IMR-90 (cell line): Measurements from ENCODE around the gene TUBD1. TPM values are rescaled to one million over a fixed set of nuclear protein-coding genes. Genes with fewer than 3 reads are reported as not detected.

Experiments used
- ATAC-seq: fragments of 200-7000 bp; cut with Tn5 transposase; 2 replicates; pipeline ENCODE4 v1.9.1; 2020; ENCODE audit warnings: low read depth, mild to moderate bottlenecking, moderate library complexity
- BruUV-seq: library from RNA; stranded (reverse); fragments of 400-500 nt; replicated peaks from 2 replicates; lab custom pipeline; 2021; lab: Mats Ljungman, UMichigan
- CTCF ChIA-PET: fragments of 300-600 bp; formaldehyde crosslinking; extraction: SDS; loops from one replicate; lab custom pipeline; 2021; ENCODE audit warnings: antibody characterized with exemption; lab: Yijun Ruan, JAX
- POLR2A ChIA-PET: fragments of 300-600 bp; sonication (Branson Sonifier 250); formaldehyde crosslinking; loops from one replicate; lab custom pipeline; 2022; ENCODE audit warnings: antibody characterized with exemption; ENCODE audit not compliant: unreplicated experiment; lab: Charles Lee
- DNase-seq: peaks from one replicate; pipeline ENCODE4 v3.0.0; 2013
- H2AFZ ChIP-seq: replicated peaks from 2 replicates; pipeline ENCODE3; 2013; ENCODE audit warnings: low read length, mild to moderate bottlenecking; ENCODE audit not compliant: poor library complexity
- H2AK5ac ChIP-seq: 2 replicates; pipeline ENCODE4 v1.6.1; 2013; ENCODE audit warnings: low read depth, low read length, inconsistent platforms
- H2AK9ac ChIP-seq: replicated peaks from 2 replicates; pipeline ENCODE3; 2013; ENCODE audit warnings: mild to moderate bottlenecking, low read depth, low read length, moderate library complexity; ENCODE audit not compliant: poor library complexity
- H2BK120ac ChIP-seq: 2 replicates; pipeline ENCODE4 v1.6.1; 2013; ENCODE audit warnings: low read depth, low read length, inconsistent platforms
- H2BK15ac ChIP-seq: 3 replicates; pipeline ENCODE4 v1.6.1; 2013; ENCODE audit warnings: low read depth, low read length, inconsistent platforms
- H2BK20ac ChIP-seq: 2 replicates; pipeline ENCODE4 v1.6.1; 2013; ENCODE audit warnings: low read depth, mild to moderate bottlenecking, inconsistent platforms, low read length, moderate library complexity
- H2BK5ac ChIP-seq: 2 replicates; pipeline ENCODE4 v1.6.1; 2013; ENCODE audit warnings: mild to moderate bottlenecking, low read depth, low read length, inconsistent platforms; ENCODE audit not compliant: poor library complexity, severe bottlenecking
- H3K14ac ChIP-seq: replicated peaks from 2 replicates; pipeline ENCODE4 v1.6.1; 2013; ENCODE audit warnings: low read depth, low read length, inconsistent platforms
- H3K18ac ChIP-seq: 2 replicates; pipeline ENCODE4 v1.6.1; 2013; ENCODE audit warnings: low read depth, low read length, control low read depth
- H3K23ac ChIP-seq: 2 replicates; pipeline ENCODE4 v1.6.1; 2013; ENCODE audit warnings: low read depth, low read length, inconsistent platforms
- H3K27ac ChIP-seq: 2 replicates; pipeline ENCODE4 v1.5.1; 2013; ENCODE audit warnings: mild to moderate bottlenecking, control low read depth, low read length; ENCODE audit not compliant: insufficient read depth
- H3K27me3 ChIP-seq: 2 replicates; pipeline ENCODE4 v1.6.1; 2013; ENCODE audit warnings: low read length; ENCODE audit not compliant: control insufficient read depth, insufficient read depth
- H3K36me3 ChIP-seq: 2 replicates; pipeline ENCODE4 v1.6.1; 2013; ENCODE audit warnings: low read length, mixed read lengths; ENCODE audit not compliant: control insufficient read depth, insufficient read depth
- H3K4ac ChIP-seq: 2 replicates; pipeline ENCODE4 v1.6.1; 2013; ENCODE audit warnings: low read depth, low read length, inconsistent platforms
- H3K4me1 ChIP-seq: 2 replicates; pipeline ENCODE4 v1.6.1; 2013; ENCODE audit warnings: low read length, mixed read lengths; ENCODE audit not compliant: control insufficient read depth, insufficient read depth
- H3K4me2 ChIP-seq: 2 replicates; pipeline ENCODE4 v1.6.1; 2013; ENCODE audit warnings: low read depth, mild to moderate bottlenecking, control low read depth, low read length, moderate library complexity
- H3K4me3 ChIP-seq: 2 replicates; pipeline ENCODE4 v1.5.1; 2013; ENCODE audit warnings: low read depth, mild to moderate bottlenecking, control low read depth, low read length, moderate library complexity; ENCODE audit not compliant: insufficient read depth
- H3K56ac ChIP-seq: 2 replicates; pipeline ENCODE4 v1.6.1; 2013; ENCODE audit warnings: low read length, inconsistent platforms; ENCODE audit not compliant: insufficient read depth; ENCODE audit errors: extremely low read depth
- H3K79me1 ChIP-seq, 2 experiments: 2 replicates each; pipeline ENCODE4 v1.6.1; 2013; ENCODE audit warnings: low read length in 2 of 2, inconsistent platforms in 1 of 2, low read depth in 1 of 2
- H3K9ac ChIP-seq: 2 replicates; pipeline ENCODE4 v1.6.1; 2013; ENCODE audit warnings: low read depth, low read length, control low read depth
- H3K9me1 ChIP-seq: 2 replicates; pipeline ENCODE4 v1.6.1; 2013; ENCODE audit warnings: low read length, inconsistent platforms; ENCODE audit not compliant: insufficient read depth
- H3K9me3 ChIP-seq: 2 replicates; pipeline ENCODE4 v1.6.1; 2013; ENCODE audit warnings: low read length; ENCODE audit not compliant: control insufficient read depth, insufficient read depth
- H4K20me1 ChIP-seq: 2 replicates; pipeline ENCODE4 v1.6.1; 2013; ENCODE audit warnings: low read length, inconsistent platforms; ENCODE audit not compliant: insufficient read depth
- H4K5ac ChIP-seq: 2 replicates; pipeline ENCODE4 v1.6.1; 2013; ENCODE audit warnings: mild to moderate bottlenecking, low read depth, low read length, control low read depth
- H4K8ac ChIP-seq, 2 experiments: 2 replicates each; pipeline ENCODE4 v1.6.1; 2013; ENCODE audit warnings: low read depth in 2 of 2, low read length in 2 of 2, control low read depth in 1 of 2, inconsistent platforms in 1 of 2
- H4K91ac ChIP-seq: 2 replicates; pipeline ENCODE4 v1.6.1; 2013; ENCODE audit warnings: low read depth, low read length, inconsistent platforms; ENCODE audit not compliant: insufficient read depth
- CHD1 ChIP-seq: IDR thresholded peaks from 2 replicates; pipeline ENCODE4 v1.6.1; 2012; ENCODE audit warnings: low read depth, low read length, improper control_type of control experiment
- ELK1 ChIP-seq: fragments of 150-350 bp; IDR thresholded peaks from 2 replicates; pipeline ENCODE4 v1.6.1; 2016; ENCODE audit warnings: low read depth, mild to moderate bottlenecking, low read length, moderate library complexity, borderline replicate concordance
- MAFK ChIP-seq: IDR thresholded peaks from 2 replicates; pipeline ENCODE4 v1.6.1; 2012; ENCODE audit warnings: low read depth, low read length, improper control_type of control experiment
- MAZ ChIP-seq: IDR thresholded peaks from 2 replicates; pipeline ENCODE4 v1.6.1; 2012; ENCODE audit warnings: low read depth, mild to moderate bottlenecking, low read length, improper control_type of control experiment, moderate library complexity, borderline replicate concordance
- MXI1 ChIP-seq: IDR thresholded peaks from 2 replicates; pipeline ENCODE4 v1.6.1; 2012; ENCODE audit warnings: low read depth, mild to moderate bottlenecking, low read length, moderate library complexity, borderline replicate concordance
- NFE2L2 ChIP-seq: fragments of 150-350 bp; IDR thresholded peaks from 2 replicates; pipeline ENCODE4 v1.6.1; 2016; ENCODE audit warnings: low read depth, mild to moderate bottlenecking, low read length
- RAD21 ChIP-seq: IDR thresholded peaks from 2 replicates; pipeline ENCODE4 v1.6.1; 2012; ENCODE audit warnings: low read length, improper control_type of control experiment
- SMC3 ChIP-seq: fragments of 150-350 bp; IDR thresholded peaks from 2 replicates; pipeline ENCODE4 v1.6.1; 2016; ENCODE audit warnings: low read depth, mild to moderate bottlenecking, antibody characterized with exemption, low read length, moderate library complexity
- WGBS, 2 experiments: methylation state at CpG; one replicate each; pipeline versions ENCODE4 v1.1.5 to v1.1.7; 2013; ENCODE audit warnings: missing lambda C conversion rate in 2 of 2; ENCODE audit not compliant: insufficient read length in 1 of 2; ENCODE audit errors: extremely low coverage in 2 of 2; 5-methylcytosine and 5-hydroxymethylcytosine counted together
- dilution Hi-C: fragments of 300-500 bp; cut with HindIII; formaldehyde crosslinking; loops from one replicate; pipeline ENCODE4 v1.14.3; 2018; ENCODE audit warnings: low sequenced_read_pairs; ENCODE audit not compliant: unreplicated experiment
- in situ Hi-C: fragments of 300-500 bp; cut with MboI; formaldehyde crosslinking; loops from 3 replicates; pipeline ENCODE4 v1.14.3; 2019; ENCODE audit warnings: low sequenced_read_pairs, inconsistent platforms, mixed read lengths
- intact Hi-C: fragments of 100-400 bp; cut with micrococcal nuclease; formaldehyde crosslinking; loops from 2 replicates; pipeline ENCODE4 v1.10.0; 2022
- polyA plus RNA-seq, 3 experiments: library from polyadenylated mRNA; depleted of rRNA; stranded (reverse); fragments of >200 nt; gene quantifications; 2 replicates each; pipeline ENCODE4 v1.2.3, GENCODE V29; 2012; ENCODE audit warnings: low replicate concordance in 1 of 3
- total RNA-seq: library from RNA; depleted of rRNA; stranded (reverse); fragments of >200 nt; gene quantifications from 2 replicates; pipeline ENCODE4 v1.2.3, GENCODE V29; 2012
- TF ChIP-seq, protein P1 (sequence below): conservative IDR thresholded peaks from 2 replicates; pipeline ENCODE4 v1.5.1; 2012; ENCODE audit warnings: mild to moderate bottlenecking, low read depth, low read length, improper control_type of control experiment

TUBD1 gene
- total and polyA plus RNA-seq, 2 of the 4 experiments (the other 2 are of a cell fraction), result 2.2 to 4.7 TPM

DNA sequence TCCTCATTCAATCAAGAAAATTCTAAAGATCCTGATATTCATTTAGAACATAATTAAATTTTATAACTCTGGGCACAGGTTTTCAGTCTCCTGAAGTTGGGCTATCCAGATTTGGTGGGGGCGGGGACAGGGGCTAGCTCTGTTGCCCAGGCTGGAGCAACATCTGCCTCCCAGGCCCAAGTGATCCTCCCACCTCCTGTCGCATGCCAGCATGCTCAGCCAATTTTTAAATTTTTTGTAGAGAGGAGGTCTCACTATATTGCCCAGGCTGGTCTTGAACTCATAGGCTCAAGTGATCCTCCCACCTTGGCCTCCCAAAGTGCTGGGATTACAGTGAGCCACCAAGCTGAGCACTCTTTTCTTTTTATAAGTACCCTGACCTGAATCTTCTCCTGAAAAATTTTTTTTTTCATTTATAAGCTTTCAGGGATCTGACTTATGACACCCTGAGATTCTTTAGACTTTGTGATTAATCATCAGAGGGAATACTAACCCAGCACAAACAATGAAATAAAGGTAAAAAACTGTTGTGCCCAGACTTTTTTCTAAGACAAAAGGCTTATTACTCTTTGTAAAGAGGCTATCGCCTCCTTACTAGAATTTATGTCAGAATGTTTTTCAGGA, 62.6 kb downstream of the TUBD1 start (continued):
- TF ChIP-seq NFE2L2, result no peak

GRCh38 chr17:59829217-59830006, 63.3 kb downstream of the TUBD1 start:
- H3K56ac ChIP-seq, result peak overlapping the region; percentile 90
- H3K9me1 ChIP-seq, result peaks cover 9% of the 10 kb centered on the region
- H4K5ac ChIP-seq, result peak overlapping the region; percentile 93
- no peaks in the 10 kb centered on the region for H4K20me1 ChIP-seq
- H3K27ac ChIP-seq, result peak overlapping the region; percentile 100
- H3K36me3 ChIP-seq, result no peaks in the 10 kb centered on the region
- in situ Hi-C loops, result loop anchor here (5.0 kb wide), 1 partner anchor 42 kb away; no protein-coding TSS in a partner anchor
- H3K14ac ChIP-seq, result peak overlapping the region; percentile 95
- H2BK20ac ChIP-seq, result peak overlapping the region; percentile 94
- peak; percentile 98 for DNase-seq
- ChIA-PET POLR2A (interaction anchor here (0.6 to 2.5 kb wide), 3 partner anchors 8 to 104 kb away, joined by 3 to 13 read pairs (median 12); no protein-coding TSS in a partner anchor), CTCF (interaction anchor here (0.5 kb wide), 1 partner anchor 75 kb away, joined by 7 read pairs; no protein-coding TSS in a partner anchor)
- no peaks in the 10 kb centered on the region for H3K27me3 ChIP-seq
- intact Hi-C loops, result loop anchor here (2.0 kb wide), 1 partner anchor 19 kb away; no protein-coding TSS in a partner anchor
- H3K9me3 ChIP-seq, result no peaks in the 10 kb centered on the region
- H4K91ac ChIP-seq, result peak overlapping the region; percentile 85
- peak overlapping the region; percentile 95 for H2BK120ac ChIP-seq
- peak overlapping the region; percentile 87; the same call in 1 of the 2 replicates for H3K4ac ChIP-seq
- H3K4me3 ChIP-seq, result peak overlapping the region; percentile 33; the same call in 1 of the 2 replicates
- H2AK9ac ChIP-seq, result no peak overlapping the region
- H4K8ac ChIP-seq, result peak overlapping the region; percentile 83 to 88
- peak overlapping the region; percentile 99 for H2BK5ac ChIP-seq
- peak overlapping the region; percentile 35; the same call in 1 of the 2 replicates for H2AK5ac ChIP-seq
- H3K23ac ChIP-seq, result peak overlapping the region; percentile 98
- H3K4me2 ChIP-seq, result peak overlapping the region; percentile 97
- TSS peak; percentile 70 for BruUV-seq
- peak overlapping the region; percentile 99 for H3K18ac ChIP-seq
- peak overlapping the region; percentile 75 for H3K9ac ChIP-seq
- peak overlapping the region; percentile 93; the same call in 2 of the 3 replicates for H2BK15ac ChIP-seq
- dilution Hi-C loops, result no loop called here
- no peak overlapping the region for H2AFZ ChIP-seq
- peak; percentile 75 for ATAC-seq
- H3K4me1 ChIP-seq, result peaks cover 25% of the 10 kb centered on the region
- peaks cover 21 to 59% of the 10 kb centered on the region in 2 experiments for H3K79me1 ChIP-seq
- WGBS, 2 experiments, result no CpG with 5 or more reads among the region's 4 CpGs
- TF ChIP-seq, protein P1, sequence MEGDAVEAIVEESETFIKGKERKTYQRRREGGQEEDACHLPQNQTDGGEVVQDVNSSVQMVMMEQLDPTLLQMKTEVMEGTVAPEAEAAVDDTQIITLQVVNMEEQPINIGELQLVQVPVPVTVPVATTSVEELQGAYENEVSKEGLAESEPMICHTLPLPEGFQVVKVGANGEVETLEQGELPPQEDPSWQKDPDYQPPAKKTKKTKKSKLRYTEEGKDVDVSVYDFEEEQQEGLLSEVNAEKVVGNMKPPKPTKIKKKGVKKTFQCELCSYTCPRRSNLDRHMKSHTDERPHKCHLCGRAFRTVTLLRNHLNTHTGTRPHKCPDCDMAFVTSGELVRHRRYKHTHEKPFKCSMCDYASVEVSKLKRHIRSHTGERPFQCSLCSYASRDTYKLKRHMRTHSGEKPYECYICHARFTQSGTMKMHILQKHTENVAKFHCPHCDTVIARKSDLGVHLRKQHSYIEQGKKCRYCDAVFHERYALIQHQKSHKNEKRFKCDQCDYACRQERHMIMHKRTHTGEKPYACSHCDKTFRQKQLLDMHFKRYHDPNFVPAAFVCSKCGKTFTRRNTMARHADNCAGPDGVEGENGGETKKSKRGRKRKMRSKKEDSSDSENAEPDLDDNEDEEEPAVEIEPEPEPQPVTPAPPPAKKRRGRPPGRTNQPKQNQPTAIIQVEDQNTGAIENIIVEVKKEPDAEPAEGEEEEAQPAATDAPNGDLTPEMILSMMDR, result no peak
- TF ChIP-seq ELK1 (no peak), MXI1 (0 out of 2 replicates have a peak, but pooled peaks have one; percentile 29), CHD1 (peak; percentile 89; the same call in 1 of the 2 replicates), NFE2L2 (peak; percentile 62; the same call in 1 of the 2 replicates), MAFK (peak; percentile 84), RAD21 (0 out of 2 replicates have a peak, but pooled peaks have one; percentile 16), MAZ (peak; percentile 17; the same call in 1 of the 2 replicates), SMC3 (no peak)
